Gastroesophageal sphincter (tissue), 4 donors: ENCODE data around the gene APOL6. TPM values are rescaled to one million over a fixed set of nuclear protein-coding genes. Genes with fewer than 3 reads are reported as not detected.

ENCODE experiments used
- ATAC-seq: fragments of 150-250 bp; one replicate; pipeline ENCODE4 v1.9.1; 2016; ENCODE audit warnings: mild to moderate bottlenecking, moderate library complexity
- H3K27ac ChIP-seq, 4 donors: fragments of 200-600 bp; sonication (generic) in 3 of 4; 1 replicate in 3 of 4; 2 replicates in 1 of 4; pipeline ENCODE4 v1.5.1; 2016 to 2019
- H3K27me3 ChIP-seq: fragments of 200-600 bp; sonication (generic); one replicate; pipeline ENCODE4 v1.5.1; 2019
- H3K36me3 ChIP-seq, 2 donors: fragments of 200-600 bp; sonication (generic); one replicate each; pipeline ENCODE4 v1.5.1; 2019; ENCODE audit warnings: control low read depth in 1 of 2
- H3K4me1 ChIP-seq, 3 donors: fragments of 200-600 bp; sonication (generic); 1 replicate in 2 of 3; 2 replicates in 1 of 3; pipeline ENCODE4 v1.5.1; 2016 to 2019; ENCODE audit warnings: control low read depth in 2 of 3
- H3K4me3 ChIP-seq, 2 donors: fragments of 200-600 bp; sonication (generic); one replicate each; pipeline ENCODE4 v1.5.1; 2019; ENCODE audit warnings: mild to moderate bottlenecking in 1 of 2, moderate library complexity in 1 of 2
- H3K9me3 ChIP-seq, 3 donors: fragments of 200-600 bp; sonication (generic); one replicate each; pipeline ENCODE4 v1.5.1; 2017 to 2019; ENCODE audit warnings: control low read depth in 2 of 3
- EP300 ChIP-seq: sonication (generic); formaldehyde crosslinking; IDR thresholded peaks from one replicate; pipeline ENCODE4 v1.6.1; 2017; ENCODE audit warnings: antibody characterized with exemption, mild to moderate bottlenecking
- POLR2A ChIP-seq, 2 donors: fragments of 450-650 bp; IDR thresholded peaks; one replicate each; pipeline ENCODE4 v1.6.1; 2017; ENCODE audit warnings: antibody characterized with exemption in 2 of 2, mild to moderate bottlenecking in 2 of 2, moderate library complexity in 1 of 2
- POLR2AphosphoS5 ChIP-seq: sonication (generic); formaldehyde crosslinking; IDR thresholded peaks from one replicate; pipeline ENCODE4 v1.6.1; 2017; ENCODE audit warnings: antibody characterized with exemption
- WGBS, 2 donors: methylation state at CpG; one replicate each; pipeline ENCODE4 v1.1.5; 2018; ENCODE audit warnings: low coverage in 1 of 2; 5-methylcytosine and 5-hydroxymethylcytosine counted together
- total RNA-seq, 4 donors: library from RNA; depleted of rRNA; stranded (reverse); fragments of >200 nt; gene quantifications; one replicate each; pipeline ENCODE4 v1.1.0, GENCODE V29; 2016
- TF ChIP-seq, protein P1 (sequence below), 4 experiments: fragments of 200-600 bp in 2 of 4; fragments of 450-650 bp in 2 of 4; sonication (generic) in 1 of 4; IDR thresholded peaks; one replicate each; pipeline ENCODE4 v1.5.1; 2017 to 2019; ENCODE audit warnings: antibody characterized with exemption in 4 of 4, mild to moderate bottlenecking in 2 of 4, moderate library complexity in 2 of 4

The APOL6 gene
- total RNA-seq, 4 donors from 2014 or later, result 10.4 to 13.3 (median 10.9) TPM

DNA sequence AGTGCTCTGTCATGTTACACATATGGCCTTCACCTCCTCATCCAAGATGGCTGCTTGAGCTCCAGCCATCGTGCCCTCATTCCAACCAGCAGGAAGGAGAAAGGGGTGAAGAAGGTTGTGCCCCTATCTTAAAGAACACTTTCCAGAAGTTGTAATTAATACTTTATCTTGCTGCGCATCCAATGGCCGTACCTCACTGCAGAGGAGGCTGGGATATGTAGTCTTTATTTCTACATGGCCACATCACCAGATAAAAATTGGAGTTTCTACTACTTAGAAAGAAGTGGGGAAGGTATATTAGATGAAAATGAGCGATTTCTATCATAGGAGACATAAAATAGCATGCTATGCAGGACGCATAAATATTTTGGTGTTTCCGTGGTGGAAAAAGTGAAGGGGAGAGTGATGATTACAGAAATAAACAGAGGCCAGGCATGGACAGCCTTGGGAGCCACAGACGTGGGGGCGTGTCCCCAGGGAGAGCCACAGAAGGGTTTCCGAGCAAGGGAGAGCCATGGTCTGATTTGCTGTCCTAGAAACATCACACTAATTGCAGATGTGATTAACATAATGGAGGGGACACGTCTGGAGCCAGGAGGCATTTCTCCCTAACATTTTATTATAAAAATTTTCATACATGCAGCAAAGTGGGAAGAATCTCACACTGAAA lies 22.3 kb upstream of the APOL6 start:
- H3K27me3 ChIP-seq, result no peaks in the 10 kb centered on the region
- H3K4me1 ChIP-seq, result peaks cover 6 to 72% (median 34%) of the 10 kb centered on the region in 3 donors
- H3K36me3 ChIP-seq, result no peaks in the 10 kb centered on the region
- no peak for ATAC-seq
- TF ChIP-seq POLR2AphosphoS5 (no peak), EP300 (no peak), POLR2A (IDR thresholded peaks at IDR 0.05) (no peak)
- TF ChIP-seq, protein P1, sequence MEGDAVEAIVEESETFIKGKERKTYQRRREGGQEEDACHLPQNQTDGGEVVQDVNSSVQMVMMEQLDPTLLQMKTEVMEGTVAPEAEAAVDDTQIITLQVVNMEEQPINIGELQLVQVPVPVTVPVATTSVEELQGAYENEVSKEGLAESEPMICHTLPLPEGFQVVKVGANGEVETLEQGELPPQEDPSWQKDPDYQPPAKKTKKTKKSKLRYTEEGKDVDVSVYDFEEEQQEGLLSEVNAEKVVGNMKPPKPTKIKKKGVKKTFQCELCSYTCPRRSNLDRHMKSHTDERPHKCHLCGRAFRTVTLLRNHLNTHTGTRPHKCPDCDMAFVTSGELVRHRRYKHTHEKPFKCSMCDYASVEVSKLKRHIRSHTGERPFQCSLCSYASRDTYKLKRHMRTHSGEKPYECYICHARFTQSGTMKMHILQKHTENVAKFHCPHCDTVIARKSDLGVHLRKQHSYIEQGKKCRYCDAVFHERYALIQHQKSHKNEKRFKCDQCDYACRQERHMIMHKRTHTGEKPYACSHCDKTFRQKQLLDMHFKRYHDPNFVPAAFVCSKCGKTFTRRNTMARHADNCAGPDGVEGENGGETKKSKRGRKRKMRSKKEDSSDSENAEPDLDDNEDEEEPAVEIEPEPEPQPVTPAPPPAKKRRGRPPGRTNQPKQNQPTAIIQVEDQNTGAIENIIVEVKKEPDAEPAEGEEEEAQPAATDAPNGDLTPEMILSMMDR (IDR thresholded peaks at IDR 0.05), result no peak
- peak overlapping the region in 3 of 4 donors; percentile 39 to 88 (median 42) for H3K27ac ChIP-seq
- H3K9me3 ChIP-seq, result no peaks in the 10 kb centered on the region
- WGBS, 2 donors, result 40% methylated on average over 10 of the region's 10 CpGs
- H3K4me3 ChIP-seq, result no peak overlapping the region

DNA sequence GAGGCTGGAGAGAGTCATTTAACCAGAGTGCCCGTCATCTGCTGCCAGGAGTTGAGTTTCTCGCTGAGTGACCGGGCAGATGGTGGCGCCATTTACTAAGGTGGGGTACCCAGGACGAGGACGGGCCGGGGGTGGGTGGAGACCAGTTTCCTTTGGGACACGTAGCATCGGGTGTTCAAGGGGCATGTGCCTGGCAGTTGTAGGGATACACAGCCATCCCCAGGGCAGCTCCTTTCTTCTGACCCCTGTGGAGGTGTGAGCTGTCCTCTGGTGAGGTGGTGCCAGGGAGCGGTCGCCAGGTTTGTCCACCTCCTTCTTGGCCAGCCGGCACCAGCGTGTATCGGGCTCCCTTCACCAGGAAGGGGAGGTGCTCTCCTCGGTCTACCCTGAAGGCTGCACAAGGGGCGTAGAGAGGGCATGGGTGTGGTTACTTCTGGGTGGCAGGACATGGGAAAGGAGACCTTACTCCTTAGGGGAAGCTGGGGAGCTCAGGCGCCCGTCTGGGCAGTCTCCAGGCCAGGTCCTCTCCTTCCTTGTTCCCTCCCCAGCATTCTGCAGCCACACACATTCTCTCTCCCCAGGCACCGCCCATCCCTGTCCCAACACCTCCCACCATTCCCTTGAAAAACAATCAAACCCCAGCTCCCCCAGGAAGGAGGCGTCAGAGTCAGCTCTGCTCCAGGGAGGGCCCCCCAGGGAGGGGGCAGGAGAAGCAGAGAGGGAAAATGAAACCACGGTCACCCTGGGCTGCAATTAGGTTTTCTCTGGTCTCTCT lies 20.8 kb upstream of the APOL6 start:
- no peaks in the 10 kb centered on the region for H3K36me3 ChIP-seq
- H3K27ac ChIP-seq, result peak overlapping the region; percentile 47 to 92 (median 89)
- peak overlapping the region; percentile 44 to 63 for H3K4me3 ChIP-seq
- TF ChIP-seq POLR2A (IDR thresholded peaks at IDR 0.05) (peak in 1 of 2 donors; percentile 37), POLR2AphosphoS5 (peak; percentile 39), EP300 (no peak)
- TF ChIP-seq, protein P1 (IDR thresholded peaks at IDR 0.05), result peak in 3 of 4 experiments; percentile 47 to 85 (median 51)
- peaks cover 6 to 57% (median 24%) of the 10 kb centered on the region in 3 donors for H3K4me1 ChIP-seq
- 0 to 3% methylated on average over 1 to 12 of the region's 21 CpGs for WGBS, 2 donors
- ATAC-seq, result peak; percentile 78
- no peaks in the 10 kb centered on the region for H3K27me3 ChIP-seq
- no peaks in the 10 kb centered on the region for H3K9me3 ChIP-seq

DNA sequence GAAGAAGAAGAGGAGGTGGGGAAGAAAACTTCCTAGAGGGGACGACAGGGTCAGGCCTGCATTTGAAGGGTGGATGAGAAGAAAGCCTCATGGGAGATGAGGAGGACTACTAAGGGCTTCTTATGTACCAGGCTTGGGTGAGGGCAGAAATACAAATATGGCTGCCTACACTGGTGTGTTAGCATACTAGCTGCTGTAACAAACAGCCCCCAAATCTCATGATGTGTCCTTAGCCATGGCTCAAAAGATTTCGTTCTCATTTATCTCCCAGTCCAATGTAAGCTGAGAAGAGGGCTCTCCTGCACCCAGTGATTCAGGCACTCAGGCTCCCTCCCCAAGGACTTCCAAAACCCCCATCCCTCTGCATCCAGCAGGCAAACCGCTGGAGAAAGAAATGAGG lies 19.5 kb upstream of the APOL6 start:
- WGBS, 2 donors, result 82 to 88% methylated on average over 1 to 2 of the region's 3 CpGs

DNA sequence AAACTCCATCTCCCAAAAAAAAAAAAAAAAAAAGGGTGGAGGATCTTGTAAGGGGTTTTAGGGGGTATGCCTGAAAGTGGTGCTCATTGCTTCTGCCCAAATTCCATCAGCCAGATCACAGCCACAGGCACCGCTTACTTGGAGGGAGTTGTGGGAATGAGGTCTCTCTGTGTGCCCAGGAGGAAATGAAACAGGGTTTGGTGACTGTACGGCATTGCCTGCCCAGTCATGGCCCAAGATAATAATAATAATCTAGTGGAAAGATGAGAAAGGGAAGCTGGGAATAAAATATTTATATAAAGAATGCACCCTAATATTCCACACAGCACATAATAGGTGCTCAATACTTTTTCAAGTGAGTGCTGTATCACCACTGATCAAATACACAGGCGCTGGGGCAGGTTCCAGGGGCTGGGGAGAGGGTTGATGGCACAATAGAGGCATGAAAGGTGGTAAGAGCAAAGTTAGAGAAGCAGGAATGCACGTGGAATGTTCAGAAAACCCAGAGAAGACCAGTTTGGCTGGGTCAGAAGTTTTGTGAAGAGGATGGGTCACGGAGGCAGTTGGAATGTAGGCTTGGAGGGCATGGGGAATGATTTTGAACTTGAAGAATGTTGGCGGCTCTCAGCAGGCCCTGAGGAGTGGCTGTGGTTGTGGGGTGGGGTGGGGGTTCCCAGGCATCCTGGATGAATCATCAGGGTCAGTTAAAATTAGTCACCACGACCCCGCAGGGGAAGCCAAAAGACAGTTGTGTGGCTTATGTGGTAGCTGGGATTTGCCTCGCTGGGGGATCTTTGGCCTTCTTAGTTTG lies 18.6 kb upstream of the APOL6 start:
- Histone ChIP-seq H3K4me1 (peaks cover 0 to 43% (median 16%) of the 10 kb centered on the region in 3 donors), H3K27ac (peak overlapping the region; percentile 11 to 90 (median 86)), H3K27me3 (no peaks in the 10 kb centered on the region), H3K4me3 (no peak overlapping the region), H3K9me3 (no peaks in the 10 kb centered on the region), H3K36me3 (no peaks in the 10 kb centered on the region)
- peak; percentile 81 for TF ChIP-seq POLR2AphosphoS5
- TF ChIP-seq, protein P1 (IDR thresholded peaks at IDR 0.05), result no peak
- 16 to 20% methylated on average over 8 to 9 of the region's 9 CpGs for WGBS, 2 donors
- peak; percentile 84 for ATAC-seq

More for the DNA sequence above, 19.5 kb upstream of the APOL6 start:
- TF ChIP-seq POLR2AphosphoS5 (no peak), POLR2A (IDR thresholded peaks at IDR 0.05) (no peak), EP300 (no peak)
- TF ChIP-seq, protein P1 (IDR thresholded peaks at IDR 0.05), result no peak
- H3K9me3 ChIP-seq, result no peaks in the 10 kb centered on the region
- peaks cover 0 to 44% (median 16%) of the 10 kb centered on the region in 3 donors for H3K4me1 ChIP-seq
- H3K4me3 ChIP-seq, result no peak overlapping the region
- H3K27ac ChIP-seq, result peak overlapping the region in 3 of 4 donors; percentile 83 to 90 (median 88)
- H3K36me3 ChIP-seq, result no peaks in the 10 kb centered on the region
- ATAC-seq, result no peak
- H3K27me3 ChIP-seq, result no peaks in the 10 kb centered on the region
